CD4-positive, alpha-beta T cell (primary cell): ENCODE measurements around the gene EFHD2. TPM values are rescaled to one million over a fixed set of nuclear protein-coding genes. Genes with fewer than 3 reads are reported as not detected.
A peak's percentile ranks its signal among the peaks of the same experiment; 100 is the strongest.

ENCODE experiments used
- ATAC-seq: fragments of 200-7000 bp; cut with Tn5 transposase; one replicate; pipeline ENCODE4 v1.10.0; 2022; ENCODE audit warnings: mild to moderate bottlenecking; ENCODE audit not compliant: poor library complexity
- CTCF ChIA-PET: fragments of 350-600 bp; sonication (Branson Sonifier 250); formaldehyde crosslinking; loops from one replicate; lab custom pipeline; 2021; ENCODE audit warnings: antibody characterized with exemption, inconsistent platforms; lab: Charles Lee
- POLR2A ChIA-PET: fragments of 350-600 bp; sonication (Branson Sonifier 250); formaldehyde crosslinking; loops from one replicate; lab custom pipeline; 2021; ENCODE audit warnings: antibody characterized with exemption, inconsistent platforms; lab: Charles Lee
- DNase-seq, 14 experiments: peaks; one replicate each; pipeline ENCODE4 v3.0.0-alpha.2; 2013 to 2020; ENCODE audit warnings: mixed read lengths in 2 of 14
- H3K27ac ChIP-seq, 2 donors: one replicate each; pipeline versions ENCODE4 v1.5.1 to v1.7.0; 2013; ENCODE audit warnings: low read length in 2 of 2, low read depth in 1 of 2, mild to moderate bottlenecking in 1 of 2
- H3K27me3 ChIP-seq, 2 experiments: 1 replicate in 1 of 2; 2 replicates in 1 of 2; pipeline versions ENCODE4 v1.6.1 to v1.7.0; 2013; ENCODE audit warnings: low read length in 2 of 2, control low read depth in 1 of 2, mild to moderate bottlenecking in 1 of 2, moderate library complexity in 1 of 2; ENCODE audit not compliant: insufficient read depth in 2 of 2, control insufficient read depth in 1 of 2
- H3K36me3 ChIP-seq: one replicate; pipeline ENCODE4 v1.6.1; 2013; ENCODE audit warnings: low read length, control low read depth; ENCODE audit not compliant: insufficient read depth
- H3K4me1 ChIP-seq: one replicate; pipeline ENCODE4 v1.6.1; 2013; ENCODE audit warnings: low read length, control low read depth; ENCODE audit not compliant: insufficient read depth
- H3K4me3 ChIP-seq: one replicate; pipeline ENCODE4 v1.5.1; 2013; ENCODE audit warnings: mild to moderate bottlenecking, low read length, moderate library complexity
- H3K9me3 ChIP-seq, 2 experiments: 1 replicate in 1 of 2; 2 replicates in 1 of 2; pipeline versions ENCODE4 v1.6.1 to v1.7.0; 2013; ENCODE audit warnings: low read length in 2 of 2, mild to moderate bottlenecking in 2 of 2, control low read depth in 1 of 2, moderate library complexity in 1 of 2; ENCODE audit not compliant: control insufficient read depth in 1 of 2, insufficient read depth in 1 of 2
- H3K27ac Mint-ChIP-seq: one replicate; pipeline ENCODE4 v1.8.0; 2020; ENCODE audit warnings: mixed read lengths
- H3K27me3 Mint-ChIP-seq: one replicate; pipeline ENCODE4 v1.8.0; 2021; ENCODE audit warnings: mixed read lengths
- H3K36me3 Mint-ChIP-seq: one replicate; pipeline ENCODE4 v1.8.0; 2021; ENCODE audit warnings: low read depth, mixed read lengths
- H3K4me1 Mint-ChIP-seq: one replicate; pipeline ENCODE4 v1.8.0; 2021; ENCODE audit warnings: low read depth, mixed read lengths
- H3K4me3 Mint-ChIP-seq: one replicate; pipeline ENCODE4 v1.8.0; 2020; ENCODE audit warnings: mild to moderate bottlenecking, mixed read lengths
- H3K9me3 Mint-ChIP-seq: one replicate; pipeline ENCODE4 v1.8.0; 2020; ENCODE audit warnings: mixed read lengths
- intact Hi-C, 2 experiments: fragments of 100-400 bp; cut with DNase I in 1 of 2; cut with micrococcal nuclease in 1 of 2; formaldehyde crosslinking; loops; one replicate each; pipeline versions ENCODE4 v1.15.1 to v1.9.0; 2023 to 2025; cut with DNase I, micrococcal nuclease
- total RNA-seq, 174 experiments: library from RNA in 2 of 174; stranded (reverse) in 2 of 174; gene quantifications; one replicate each; pipeline ENCODE4 v1.2.3 and lab custom pipeline; 2021 to 2026
- TF ChIP-seq, protein P1 (sequence below): fragments of 200-600 bp; IDR thresholded peaks from one replicate; pipeline ENCODE4 v1.8.0; 2022; ENCODE audit warnings: antibody characterized with exemption, mild to moderate bottlenecking

Gene EFHD2
- total RNA-seq, 2 experiments from 2014 or later: 79.1 to 80.9 TPM

DNA sequence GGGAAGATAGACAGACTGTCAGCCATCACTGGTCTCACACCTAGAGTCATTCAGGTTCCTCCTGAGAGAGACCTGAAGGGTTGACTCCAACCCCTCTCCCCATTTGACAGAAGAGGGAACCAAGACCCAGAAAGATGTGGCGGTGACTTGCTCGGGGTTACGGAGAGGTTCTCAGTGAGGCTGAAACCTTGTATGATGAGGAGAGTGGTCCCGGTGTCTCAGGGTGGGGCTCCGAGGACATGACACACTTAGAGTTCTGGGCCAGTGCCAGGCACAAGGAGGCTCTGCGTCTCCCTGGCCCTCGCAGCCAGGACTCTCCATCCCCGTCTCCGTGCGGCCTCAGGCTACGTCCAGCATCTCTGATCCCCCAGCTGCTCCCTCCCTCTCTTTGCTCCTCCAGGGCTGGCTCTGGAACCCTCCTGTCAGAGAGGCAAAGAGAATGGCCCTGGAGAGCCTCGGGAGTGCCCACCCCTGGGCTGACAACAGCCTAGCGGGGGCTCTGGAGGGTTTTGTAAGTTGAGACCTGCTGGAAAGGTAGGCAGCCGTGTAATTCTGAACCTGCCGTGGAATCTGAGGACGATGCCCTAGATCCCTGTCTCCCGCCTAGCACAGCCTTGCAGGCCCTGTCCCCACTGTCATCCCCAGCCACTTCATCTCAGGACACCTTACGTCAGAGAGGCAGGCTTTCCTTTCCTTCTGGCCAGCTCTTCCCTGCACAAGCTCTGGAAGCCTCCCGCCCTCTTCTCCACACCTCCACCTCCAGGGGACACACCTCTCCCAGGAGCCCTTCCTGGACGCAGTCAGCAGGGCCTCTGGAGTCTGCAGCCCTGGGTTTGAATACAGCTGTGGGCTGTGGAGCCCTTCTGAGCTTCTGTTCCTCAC lies 4.1 kb downstream of the EFHD2 start:
- intact Hi-C loops: loop anchor here in 1 of 2 experiments (10.0 kb wide), 1 partner anchor 1641 kb away; the partner anchor contains the start of gene SDHB
- Mint-ChIP-seq H3K27ac (no peak overlapping the region), H3K4me1 (peaks cover 70% of the 10 kb centered on the region), H3K36me3 (peaks cover 8% of the 10 kb centered on the region), H3K4me3 (peak overlapping the region; percentile 79), H3K27me3 (no peaks in the 10 kb centered on the region), H3K9me3 (no peaks in the 10 kb centered on the region)
- Histone ChIP-seq H3K4me3 (no peak overlapping the region), H3K4me1 (peaks cover 88% of the 10 kb centered on the region), H3K27me3 (no peaks in the 10 kb centered on the region), H3K9me3 (no peaks in the 10 kb centered on the region), H3K36me3 (peaks cover 14% of the 10 kb centered on the region), H3K27ac (no peak overlapping the region)
- TF ChIP-seq, protein P1, sequence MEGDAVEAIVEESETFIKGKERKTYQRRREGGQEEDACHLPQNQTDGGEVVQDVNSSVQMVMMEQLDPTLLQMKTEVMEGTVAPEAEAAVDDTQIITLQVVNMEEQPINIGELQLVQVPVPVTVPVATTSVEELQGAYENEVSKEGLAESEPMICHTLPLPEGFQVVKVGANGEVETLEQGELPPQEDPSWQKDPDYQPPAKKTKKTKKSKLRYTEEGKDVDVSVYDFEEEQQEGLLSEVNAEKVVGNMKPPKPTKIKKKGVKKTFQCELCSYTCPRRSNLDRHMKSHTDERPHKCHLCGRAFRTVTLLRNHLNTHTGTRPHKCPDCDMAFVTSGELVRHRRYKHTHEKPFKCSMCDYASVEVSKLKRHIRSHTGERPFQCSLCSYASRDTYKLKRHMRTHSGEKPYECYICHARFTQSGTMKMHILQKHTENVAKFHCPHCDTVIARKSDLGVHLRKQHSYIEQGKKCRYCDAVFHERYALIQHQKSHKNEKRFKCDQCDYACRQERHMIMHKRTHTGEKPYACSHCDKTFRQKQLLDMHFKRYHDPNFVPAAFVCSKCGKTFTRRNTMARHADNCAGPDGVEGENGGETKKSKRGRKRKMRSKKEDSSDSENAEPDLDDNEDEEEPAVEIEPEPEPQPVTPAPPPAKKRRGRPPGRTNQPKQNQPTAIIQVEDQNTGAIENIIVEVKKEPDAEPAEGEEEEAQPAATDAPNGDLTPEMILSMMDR: no peak
- no peak for DNase-seq
- CTCF ChIA-PET: interaction anchor here (3.4 kb wide), 1 partner anchor 18 kb away, joined by 11 read pairs; no protein-coding TSS in a partner anchor
- no peak for ATAC-seq
- POLR2A ChIA-PET: no interaction called here

DNA sequence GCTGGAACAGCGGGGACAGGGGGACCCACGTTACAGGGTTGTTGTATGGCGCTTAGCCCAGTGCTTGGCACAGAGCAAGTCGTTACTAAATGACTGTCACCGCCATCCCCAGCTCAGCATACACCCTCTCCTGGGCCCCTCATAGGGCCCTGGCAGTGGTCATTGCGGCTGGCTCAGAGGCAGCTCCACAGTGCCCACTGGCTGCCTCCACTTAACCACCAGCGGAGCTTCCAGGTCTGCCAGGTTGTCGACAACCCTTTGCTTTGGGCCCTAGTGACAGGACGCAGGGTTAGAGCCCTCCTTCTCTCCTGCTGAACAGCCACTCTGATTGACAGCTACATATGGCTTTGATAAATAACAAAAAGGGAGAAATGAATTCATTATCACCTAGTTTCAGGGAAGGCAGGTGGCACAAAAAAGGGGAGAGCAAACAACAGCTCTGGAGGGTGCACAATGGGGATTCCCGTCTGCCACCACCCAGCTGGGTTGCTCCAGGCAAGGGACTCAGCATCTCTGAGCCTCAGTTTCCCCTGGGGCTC lies 4.8 kb downstream of the EFHD2 start:
- intact Hi-C loops: loop anchor here in 1 of 2 experiments (10.0 kb wide), 1 partner anchor 1640 kb away; the partner anchor contains the start of gene SDHB
- DNase-seq: no peak
- no peaks in the 10 kb centered on the region for H3K27me3 Mint-ChIP-seq
- H3K4me3 ChIP-seq: no peak overlapping the region
- CTCF ChIA-PET: interaction anchor here (3.4 kb wide), 1 partner anchor 17 kb away, joined by 11 read pairs; no protein-coding TSS in a partner anchor
- no peaks in the 10 kb centered on the region for H3K27me3 ChIP-seq
- no peaks in the 10 kb centered on the region for H3K9me3 Mint-ChIP-seq
- peaks cover 14% of the 10 kb centered on the region for H3K36me3 ChIP-seq
- no peak for ATAC-seq
- H3K9me3 ChIP-seq: no peaks in the 10 kb centered on the region
- peak overlapping the region; percentile 79 for H3K4me3 Mint-ChIP-seq
- TF ChIP-seq, protein P1: no peak
- no peak overlapping the region for H3K27ac ChIP-seq
- peaks cover 8% of the 10 kb centered on the region for H3K36me3 Mint-ChIP-seq
- peaks cover 88% of the 10 kb centered on the region for H3K4me1 ChIP-seq
- peaks cover 65% of the 10 kb centered on the region for H3K4me1 Mint-ChIP-seq
- H3K27ac Mint-ChIP-seq: peak overlapping the region; percentile 40
- POLR2A ChIA-PET: no interaction called here

DNA sequence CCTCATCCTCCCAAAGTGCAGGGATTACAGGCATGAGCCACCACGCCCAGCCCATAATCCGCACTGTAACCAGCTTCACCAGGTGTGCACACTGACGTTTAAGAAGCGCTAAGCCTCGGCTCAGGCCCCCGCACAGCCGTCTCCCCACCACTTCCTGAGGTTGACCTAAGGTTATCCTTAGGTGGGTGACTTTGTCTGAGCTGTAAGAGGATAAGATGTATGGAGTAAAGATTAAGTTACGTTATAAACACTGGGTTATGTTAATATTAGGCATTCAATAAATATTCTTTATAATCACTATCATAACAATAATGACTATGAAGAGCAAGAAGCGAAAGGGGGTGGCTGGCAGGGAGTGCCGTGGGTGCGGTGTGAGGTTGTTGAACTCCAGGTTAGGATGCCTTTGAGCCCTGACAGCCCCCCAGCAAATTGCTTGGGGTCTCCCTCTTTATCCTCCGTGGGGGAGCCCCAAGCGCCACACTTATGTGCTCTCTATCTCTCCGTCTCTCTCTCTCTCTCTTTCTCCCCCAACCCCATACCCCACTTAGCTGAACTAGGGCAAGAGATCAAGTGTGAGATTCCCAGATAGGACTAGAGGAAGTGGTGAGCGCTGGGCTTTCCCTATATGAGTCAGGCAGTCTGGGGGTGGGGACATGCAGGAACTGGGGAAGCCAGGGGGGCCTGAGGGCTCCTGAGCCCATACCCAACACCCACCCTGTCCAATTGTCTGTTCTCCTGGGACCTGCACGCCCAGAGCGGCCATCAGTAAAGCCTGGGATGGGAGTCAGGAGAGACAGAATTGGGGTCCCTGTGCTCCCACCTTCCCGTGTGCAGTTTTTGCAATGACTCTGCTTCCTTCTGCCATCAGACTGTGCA lies 7.6 kb downstream of the EFHD2 start:
- Mint-ChIP-seq H3K4me1 (peaks cover 56% of the 10 kb centered on the region), H3K36me3 (peaks cover 13% of the 10 kb centered on the region), H3K4me3 (peak overlapping the region; percentile 72), H3K9me3 (no peaks in the 10 kb centered on the region), H3K27ac (peak overlapping the region; percentile 81), H3K27me3 (no peaks in the 10 kb centered on the region)
- TF ChIP-seq, protein P1: no peak
- Histone ChIP-seq H3K4me1 (peaks cover 82% of the 10 kb centered on the region), H3K36me3 (peaks cover 24% of the 10 kb centered on the region), H3K9me3 (no peaks in the 10 kb centered on the region), H3K4me3 (peak overlapping the region; percentile 3), H3K27ac (peak overlapping the region; percentile 60 to 77), H3K27me3 (no peaks in the 10 kb centered on the region)
- DNase-seq (peak in 12 of 14 experiments; percentile 25 to 92 (median 53)), ATAC-seq (peak; percentile 79)
- POLR2A ChIA-PET: no interaction called here
- intact Hi-C loops: loop anchor here in 1 of 2 experiments (10.0 kb wide), 1 partner anchor 1638 kb away; the partner anchor contains the start of gene SDHB
- CTCF ChIA-PET: interaction anchor here (0.9 to 3.4 kb wide), 3 partner anchors 13 to 77 kb away, joined by 3 to 11 read pairs (median 3); no protein-coding TSS in a partner anchor
